HEK293 (cell line): Measurements from ENCODE around the gene DNAJC21.
A peak's percentile ranks its signal among the peaks of the same experiment; 100 is the strongest.
"Not testable (repeated sequence)": the region's sequence is repeated elsewhere in the genome, so short reads cannot be mapped to it uniquely, and the experiment has no call there.

Experiments
- CTCF ChIA-PET: fragments of 350-600 bp; formaldehyde crosslinking; extraction: SDS; loops from one replicate; lab custom pipeline; 2021; ENCODE audit warnings: antibody characterized with exemption; lab: Yijun Ruan, JAX
- POLR2A ChIA-PET: fragments of 300-600 bp; formaldehyde crosslinking; extraction: SDS; loops from one replicate; lab custom pipeline; 2020; ENCODE audit warnings: antibody characterized with exemption, inconsistent platforms; lab: Yijun Ruan, JAX
- H3K27ac ChIP-seq: fragments of 200-500 bp; sonication (Bioruptor generic); 2 replicates; pipeline ENCODE4 v1.5.1; 2014; ENCODE audit warnings: low read depth, low read length, control low read depth, inconsistent platforms; ENCODE audit errors: extremely low read depth
- H3K36me3 ChIP-seq, 2 experiments: fragments of 200-500 bp in 1 of 2; sonication (Bioruptor generic) in 1 of 2; 1 replicate in 1 of 2; 2 replicates in 1 of 2; pipeline ENCODE4 v1.5.1; 2014 to 2017; ENCODE audit warnings: inconsistent platforms in 2 of 2, low read length in 2 of 2; ENCODE audit not compliant: control insufficient read depth in 2 of 2, insufficient read depth in 1 of 2
- H3K4me1 ChIP-seq: fragments of 200-500 bp; sonication (Bioruptor generic); 2 replicates; pipeline ENCODE4 v1.5.1; 2014; ENCODE audit warnings: mild to moderate bottlenecking, low read length, inconsistent platforms; ENCODE audit not compliant: control insufficient read depth, insufficient read depth
- H3K4me3 ChIP-seq: 2 replicates; pipeline ENCODE4 v1.5.1; 2011; ENCODE audit warnings: low read depth, mild to moderate bottlenecking, control low read depth, low read length, moderate library complexity
- H3K9me3 ChIP-seq: fragments of 200-500 bp; sonication (Bioruptor generic); 2 replicates; pipeline ENCODE4 v1.5.1; 2014; ENCODE audit warnings: low read depth, low read length, inconsistent platforms; ENCODE audit not compliant: control insufficient read depth, insufficient read depth
- BCL11B ChIP-seq: fragments of 450-650 bp; formaldehyde crosslinking; IDR thresholded peaks from 2 replicates; pipeline ENCODE4 v1.5.1; 2016; ENCODE audit warnings: low read depth, missing biosample characterization, missing genetic modification characterization
- MEIS1 ChIP-seq: sonication (generic); formaldehyde crosslinking; IDR thresholded peaks from 2 replicates; pipeline ENCODE4 v1.8.1; 2022; ENCODE audit warnings: missing genetic modification reagents, mild to moderate bottlenecking, borderline replicate concordance
- ZNF121 ChIP-seq: fragments of 450-650 bp; formaldehyde crosslinking; IDR thresholded peaks from 2 replicates; pipeline ENCODE4 v1.5.1; 2016; ENCODE audit warnings: missing biosample characterization, missing genetic modification characterization
- ZNF146 ChIP-seq: fragments of 450-650 bp; formaldehyde crosslinking; IDR thresholded peaks from 2 replicates; pipeline ENCODE4 v1.5.1; 2016; ENCODE audit warnings: missing biosample characterization, missing genetic modification characterization
- ZNF2 ChIP-seq: fragments of 450-650 bp; formaldehyde crosslinking; IDR thresholded peaks from 2 replicates; pipeline ENCODE4 v1.5.1; 2016; ENCODE audit warnings: missing biosample characterization, missing genetic modification characterization
- ZNF362 ChIP-seq: fragments of 450-650 bp; formaldehyde crosslinking; IDR thresholded peaks from 2 replicates; pipeline ENCODE4 v1.5.1; 2016; ENCODE audit warnings: missing biosample characterization, missing genetic modification characterization
- ZNF449 ChIP-seq: fragments of 450-650 bp; formaldehyde crosslinking; IDR thresholded peaks from 2 replicates; pipeline ENCODE4 v1.5.1; 2017; ENCODE audit warnings: missing biosample characterization, mild to moderate bottlenecking, missing genetic modification characterization, moderate library complexity
- ZNF518A ChIP-seq: fragments of 450-650 bp; formaldehyde crosslinking; conservative IDR thresholded peaks from 2 replicates; pipeline ENCODE4 v1.5.1; 2016; ENCODE audit warnings: low read depth, missing biosample characterization, missing genetic modification characterization
- ZNF580 ChIP-seq: fragments of 450-650 bp; formaldehyde crosslinking; IDR thresholded peaks from 2 replicates; pipeline ENCODE4 v1.5.1; 2016; ENCODE audit warnings: missing biosample characterization, missing genetic modification characterization
- ZNF596 ChIP-seq: fragments of 450-650 bp; IDR thresholded peaks from 2 replicates; pipeline ENCODE4 v1.5.0; 2018; ENCODE audit warnings: missing biosample characterization, mild to moderate bottlenecking, missing genetic modification characterization, moderate library complexity
- ZNF654 ChIP-seq: fragments of 450-650 bp; formaldehyde crosslinking; IDR thresholded peaks from 2 replicates; pipeline ENCODE4 v1.5.1; 2016; ENCODE audit warnings: low read depth, missing biosample characterization, missing genetic modification characterization
- ZNF677 ChIP-seq: fragments of 450-650 bp; IDR thresholded peaks from 2 replicates; pipeline ENCODE4 v1.5.0; 2018; ENCODE audit warnings: missing biosample characterization, mild to moderate bottlenecking, missing genetic modification characterization, moderate library complexity

The DNAJC21 gene

GRCh38 chr5:34919077-34919476 is 10.3 kb upstream of the DNAJC21 start:
- Histone ChIP-seq H3K4me3 (no peak overlapping the region), H3K36me3 (peaks cover 58 to 59% of the 10 kb centered on the region in 2 experiments), H3K9me3 (no peaks in the 10 kb centered on the region), H3K27ac (no peak overlapping the region), H3K4me1 (peaks cover 10% of the 10 kb centered on the region)
- TF ChIP-seq ZNF518A (tag by site-specific recombination) (no peak), ZNF654 (peak; percentile 42), MEIS1 (no peak), ZNF2 (tag by site-specific recombination) (no peak), ZNF596 (no peak), ZNF121 (tag by site-specific recombination) (peak; percentile 83), ZNF362 (tag by site-specific recombination) (peak; percentile 96), ZNF677 (tag by site-specific recombination) (no peak), ZNF146 (tag by site-specific recombination) (no peak), ZNF449 (tag by site-specific recombination) (no peak), BCL11B (no peak), ZNF580 (tag by site-specific recombination) (0 out of 2 replicates have a peak, but pooled peaks have one; percentile 27)
- ChIA-PET CTCF (interaction anchor here (0.6 to 1.3 kb wide), 4 partner anchors 10 to 183 kb away, joined by 3 to 5 read pairs (median 4); partner anchors contain the start of gene DNAJC21), POLR2A (interaction anchor here (6.1 kb wide), 1 partner anchor 10 kb away, joined by 152 read pairs; the partner anchor contains the start of gene DNAJC21)

- not testable (repeated sequence) for H3K9me3 ChIP-seq, H3K4me3 ChIP-seq, H3K4me1 ChIP-seq, H3K27ac ChIP-seq
- peaks cover 90 to 92% of the 10 kb centered on the region in 2 experiments for H3K36me3 ChIP-seq
- CTCF ChIA-PET: interaction anchor here (0.8 to 1.2 kb wide), 3 partner anchors 8 to 437 kb away, joined by 3 to 10 read pairs (median 6); partner anchors contain the start of genes BRIX1 and RAD1
- POLR2A ChIA-PET: interaction anchor here (0.5 to 3.5 kb wide), 3 partner anchors 8 to 17 kb away, joined by 3 to 29 read pairs (median 3); partner anchors contain the start of genes BRIX1 and RAD1
These were observed 6.1 kb upstream of the DNAJC21 start for GRCh38 chr5:34923256-34923655.
